Left lobe of liver (tissue), 2 donors: ENCODE data around the gene SPATS1. TPM values are rescaled to one million over a fixed set of nuclear protein-coding genes. Genes with fewer than 3 reads are reported as not detected.
A peak's percentile ranks its signal among the peaks of the same experiment; 100 is the strongest.

Experiments
- ATAC-seq: fragments of 200-7000 bp; cut with Tn5 transposase; one replicate; pipeline ENCODE4 v1.9.1; 2020; ENCODE audit warnings: mild to moderate bottlenecking, moderate library complexity
- DNase-seq: peaks from one replicate; pipeline ENCODE4 v3.0.0-alpha.2; 2020; ENCODE audit warnings: low spot score
- total RNA-seq: library from RNA; stranded (reverse); gene quantifications from one replicate; pipeline ENCODE4 v1.2.1, GENCODE V29; 2021
- donor health status: DM: no; HTN: no; CAD: no; lungs with moderate emphysema.
- donor health status: DM: no; HTN: yes; CAD: no.

Gene SPATS1
- total RNA-seq, 1 donor from 2014 or later = not detected

DNA sequence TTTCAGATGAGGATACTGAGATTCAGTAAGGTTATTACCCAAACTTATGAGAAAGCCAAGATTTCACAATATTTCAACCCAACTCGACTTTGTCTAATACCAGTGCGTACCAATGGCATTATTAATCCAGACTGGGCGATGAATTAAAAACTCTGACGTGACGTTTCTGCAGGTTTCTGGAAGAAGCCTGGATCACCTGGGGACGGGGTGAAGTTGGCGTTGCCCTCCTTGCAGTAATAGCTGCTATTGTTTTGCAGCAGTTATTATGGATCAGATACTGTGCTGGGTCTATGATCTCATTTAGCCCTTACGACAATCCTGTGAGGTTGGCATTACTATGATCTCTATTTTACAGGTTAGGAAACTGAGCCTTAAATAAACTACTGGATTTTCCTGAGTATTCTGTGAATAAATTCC is 44.5 kb downstream of the SPATS1 start:
- no peak for DNase-seq

DNA sequence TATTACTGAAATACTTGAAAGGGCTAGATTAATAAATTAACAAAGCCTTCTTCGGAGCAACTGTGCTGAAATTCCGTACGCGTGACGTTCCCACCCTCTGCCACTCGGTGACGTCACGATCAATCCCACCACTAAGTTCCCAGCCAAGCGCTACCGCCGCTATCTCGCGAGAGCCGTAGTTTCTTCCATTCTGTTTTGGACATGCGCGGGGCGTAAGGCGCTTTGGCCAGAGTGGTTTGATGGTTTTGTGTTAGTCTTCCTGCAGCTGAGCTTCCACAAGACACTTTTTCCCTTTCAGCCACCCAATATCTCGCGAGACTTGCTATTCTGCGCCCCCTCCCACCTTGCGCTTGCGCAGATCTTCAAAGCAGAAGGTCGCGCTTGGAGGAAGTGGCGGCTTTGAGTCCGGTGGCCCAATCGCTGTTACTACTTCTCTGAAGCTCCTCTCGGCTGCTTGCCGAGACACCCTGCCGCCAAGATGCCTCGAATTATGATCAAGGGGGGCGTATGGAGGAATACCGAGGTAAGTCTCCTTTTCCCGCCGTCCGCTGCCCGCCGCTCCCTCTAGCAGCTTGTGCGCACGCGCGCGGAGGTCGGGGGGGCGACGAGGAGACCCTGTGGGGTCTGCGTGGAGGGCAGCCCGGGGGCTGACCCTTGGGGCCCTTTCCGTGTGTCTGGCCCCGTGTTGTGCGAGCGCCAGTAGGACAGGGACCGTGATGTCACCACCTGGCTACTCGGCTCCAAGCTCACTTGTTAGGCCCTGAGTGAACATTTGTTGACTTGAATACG is 45.1 kb downstream of the SPATS1 start, which contains the start of gene CDC5L:
CDC5L (plus strand) TSS at position 361 of the 789 bp plus-strand sequence; CDS start at position 479, 118 bp downstream.
- DNase-seq (peak; percentile 93), ATAC-seq (peak; percentile 74)

More for the DNA sequence above, 44.5 kb downstream of the SPATS1 start:
- peak; percentile 33 for ATAC-seq

DNA sequence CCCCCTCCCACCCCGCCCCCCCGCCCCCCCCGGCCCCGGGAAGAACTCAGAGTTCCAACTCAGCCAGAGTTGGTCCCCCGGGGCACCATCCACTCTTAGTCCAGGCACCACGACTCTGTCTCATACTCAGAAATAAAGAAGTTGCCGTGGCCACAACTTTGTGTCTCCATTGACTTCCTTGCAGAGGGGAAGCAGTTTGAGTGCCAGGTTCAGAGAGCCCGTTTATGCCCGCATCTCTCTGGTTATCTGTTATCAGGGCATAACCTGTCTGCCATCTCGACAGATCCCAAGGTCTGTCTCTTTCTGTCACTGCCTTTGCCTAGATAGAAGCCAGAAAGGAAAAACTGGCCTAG is 45.7 kb downstream of the SPATS1 start:
- DNase-seq (no peak), ATAC-seq (no peak)

DNA sequence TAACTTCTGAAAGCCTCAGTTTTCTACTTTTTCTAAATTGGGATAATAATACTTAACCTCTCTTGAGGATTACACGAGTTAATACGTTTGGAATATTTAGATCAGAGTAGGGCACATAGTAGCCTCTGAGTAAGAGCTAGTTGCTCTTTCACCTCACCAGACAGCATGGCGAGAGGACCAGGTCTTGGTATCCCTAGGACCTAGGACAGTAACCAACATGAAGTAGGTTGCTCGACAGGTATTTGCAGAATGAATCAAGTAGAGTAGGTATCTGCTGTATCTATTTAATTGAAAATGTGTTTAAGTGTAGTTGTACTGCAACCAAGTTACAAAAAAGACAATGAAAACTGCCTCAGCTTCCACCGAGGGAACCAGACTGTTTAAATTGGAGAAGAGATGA is 46.4 kb downstream of the SPATS1 start:
- ATAC-seq = no peak
- DNase-seq = no peak

DNA sequence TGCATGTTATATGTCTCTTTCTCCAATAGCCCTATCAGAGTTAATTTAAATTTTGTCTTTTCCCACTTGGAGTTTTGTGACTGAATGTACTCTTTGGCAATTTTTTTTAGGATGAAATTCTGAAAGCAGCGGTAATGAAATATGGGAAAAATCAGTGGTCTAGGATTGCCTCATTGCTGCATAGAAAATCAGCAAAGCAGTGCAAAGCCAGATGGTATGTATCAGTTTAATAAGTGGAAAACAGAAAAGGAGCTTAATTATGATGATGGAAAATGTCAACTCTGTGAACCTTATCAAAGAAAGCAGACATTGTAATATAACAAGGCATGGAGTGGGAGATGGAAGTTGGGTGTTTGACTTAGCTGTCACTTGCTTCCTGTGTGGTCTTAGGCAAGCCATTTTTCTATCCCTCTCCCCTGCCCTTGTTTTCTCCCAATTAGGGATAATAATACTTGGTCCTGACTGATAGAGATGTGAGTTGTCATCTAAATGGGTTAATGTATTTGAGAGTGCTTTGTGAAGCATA is 47.8 kb downstream of the SPATS1 start:
- ATAC-seq (no peak), DNase-seq (no peak)

Other genes with a start within 250 kb of the SPATS1 start
- 35.3 TPM for gene MRPL14, start 215.2 kb upstream of the SPATS1 start, total RNA-seq
- gene TMEM63B, start 215.1 kb upstream of the SPATS1 start, total RNA-seq = 38.0 TPM
- gene CAPN11, start 183.8 kb upstream of the SPATS1 start, total RNA-seq = 0.18 TPM
- not detected for gene MYMX, start 125.7 kb upstream of the SPATS1 start, total RNA-seq
- gene SLC29A1, start 119.1 kb upstream of the SPATS1 start, total RNA-seq = 37.5 TPM
- 187 TPM for gene HSP90AB1, start 95.5 kb upstream of the SPATS1 start, total RNA-seq
- 18.4 TPM for gene SLC35B2, start 85.1 kb upstream of the SPATS1 start, total RNA-seq
- gene NFKBIE, start 77.1 kb upstream of the SPATS1 start, total RNA-seq = 2.8 TPM
- gene TMEM151B, start 72.2 kb upstream of the SPATS1 start, total RNA-seq = not detected
- 7.7 TPM for gene AARS2, start 29.3 kb upstream of the SPATS1 start, total RNA-seq
- 10.2 TPM for gene CDC5L, start 45.1 kb downstream of the SPATS1 start, total RNA-seq